GM12872 (cell line): ENCODE data around the gene TRIM52.

ENCODE experiments used
- CTCF ChIP-seq: IDR thresholded peaks from 3 replicates; pipeline ENCODE4 v1.5.1; 2011; ENCODE audit warnings: low read depth, mild to moderate bottlenecking, low read length, moderate library complexity; ENCODE audit not compliant: insufficient read depth

TRIM52 gene

GRCh38 chr5:181205761-181206649 is 54.9 kb downstream of the TRIM52 start:
- no peak for TF ChIP-seq CTCF
